Activated CD4-positive, alpha-beta T cell treated with anti-CD3 and anti-CD28 coated beads, Interleukin-2, amount 50 U/mL, for 16 hours (primary cell): ENCODE data around the gene SENP5.

Source experiments
- DNase-seq: peaks from one replicate; pipeline ENCODE4 v3.0.0-alpha.2; 2020

The SENP5 gene

GRCh38 chr3:196969660-196970546 is 102.2 kb downstream of the SENP5 start:
- peak; percentile 64 for DNase-seq

- DNase-seq = no peak
Measured at GRCh38 chr3:196970547-196971093, 102.9 kb downstream of the SENP5 start.

- DNase-seq = no peak
Measured at GRCh38 chr3:196971094-196971698, 103.5 kb downstream of the SENP5 start.

- no peak for DNase-seq
Measured at GRCh38 chr3:196974661-196975060, 106.9 kb downstream of the SENP5 start.

GRCh38 chr3:196975349-196975748 is 107.6 kb downstream of the SENP5 start:
- DNase-seq = no peak

- no peak for DNase-seq
Measured at GRCh38 chr3:196976941-196977340, 109.2 kb downstream of the SENP5 start.

GRCh38 chr3:196979545-196979944 is 111.8 kb downstream of the SENP5 start:
- DNase-seq = no peak

GRCh38 chr3:196981657-196982056 is 113.9 kb downstream of the SENP5 start:
- no peak for DNase-seq

GRCh38 chr3:196983186-196983585 is 115.5 kb downstream of the SENP5 start:
- DNase-seq = no peak
